ENCODE measurements around the gene PCSK4.

DNA sequence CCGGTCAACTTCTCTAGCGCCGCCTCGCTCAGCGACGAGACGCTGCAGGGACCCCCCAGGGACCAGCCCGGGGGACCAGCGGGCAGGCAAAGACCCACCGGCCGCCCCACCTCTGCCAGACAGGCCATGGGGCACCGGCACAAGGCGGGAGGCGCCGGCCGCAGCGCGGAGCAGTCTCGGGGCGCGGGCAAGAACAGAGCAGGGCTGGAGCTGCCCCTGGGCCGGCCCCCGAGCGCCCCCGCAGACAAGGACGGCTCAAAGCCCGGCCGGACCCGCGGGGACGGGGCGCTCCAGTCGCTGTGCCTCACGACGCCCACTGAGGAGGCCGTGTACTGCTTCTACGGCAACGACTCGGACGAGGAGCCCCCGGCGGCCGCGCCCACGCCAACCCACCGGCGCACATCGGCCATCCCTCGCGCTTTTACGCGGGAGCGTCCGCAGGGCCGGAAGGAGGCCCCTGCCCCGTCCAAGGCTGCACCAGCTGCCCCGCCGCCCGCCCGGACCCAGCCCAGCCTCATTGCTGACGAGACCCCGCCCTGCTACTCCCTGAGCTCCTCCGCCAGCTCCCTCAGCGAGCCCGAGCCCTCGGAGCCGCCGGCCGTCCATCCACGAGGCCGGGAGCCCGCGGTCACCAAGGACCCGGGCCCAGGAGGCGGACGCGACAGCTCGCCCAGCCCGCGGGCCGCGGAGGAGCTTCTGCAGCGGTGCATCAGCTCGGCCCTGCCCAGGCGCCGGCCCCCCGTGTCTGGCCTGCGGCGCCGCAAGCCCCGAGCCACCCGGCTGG is 22.5 kb downstream of the PCSK4 start:
- TF ChIP-seq, protein P1, sequence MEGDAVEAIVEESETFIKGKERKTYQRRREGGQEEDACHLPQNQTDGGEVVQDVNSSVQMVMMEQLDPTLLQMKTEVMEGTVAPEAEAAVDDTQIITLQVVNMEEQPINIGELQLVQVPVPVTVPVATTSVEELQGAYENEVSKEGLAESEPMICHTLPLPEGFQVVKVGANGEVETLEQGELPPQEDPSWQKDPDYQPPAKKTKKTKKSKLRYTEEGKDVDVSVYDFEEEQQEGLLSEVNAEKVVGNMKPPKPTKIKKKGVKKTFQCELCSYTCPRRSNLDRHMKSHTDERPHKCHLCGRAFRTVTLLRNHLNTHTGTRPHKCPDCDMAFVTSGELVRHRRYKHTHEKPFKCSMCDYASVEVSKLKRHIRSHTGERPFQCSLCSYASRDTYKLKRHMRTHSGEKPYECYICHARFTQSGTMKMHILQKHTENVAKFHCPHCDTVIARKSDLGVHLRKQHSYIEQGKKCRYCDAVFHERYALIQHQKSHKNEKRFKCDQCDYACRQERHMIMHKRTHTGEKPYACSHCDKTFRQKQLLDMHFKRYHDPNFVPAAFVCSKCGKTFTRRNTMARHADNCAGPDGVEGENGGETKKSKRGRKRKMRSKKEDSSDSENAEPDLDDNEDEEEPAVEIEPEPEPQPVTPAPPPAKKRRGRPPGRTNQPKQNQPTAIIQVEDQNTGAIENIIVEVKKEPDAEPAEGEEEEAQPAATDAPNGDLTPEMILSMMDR (IDR thresholded peaks at IDR 0.05) = no peak
- no peak for TF ChIP-seq POLR2A (IDR thresholded peaks at IDR 0.05)

Measured in Peyer's patch (tissue), 4 donors.